ENCODE data around the gene ABCC5.

DNA sequence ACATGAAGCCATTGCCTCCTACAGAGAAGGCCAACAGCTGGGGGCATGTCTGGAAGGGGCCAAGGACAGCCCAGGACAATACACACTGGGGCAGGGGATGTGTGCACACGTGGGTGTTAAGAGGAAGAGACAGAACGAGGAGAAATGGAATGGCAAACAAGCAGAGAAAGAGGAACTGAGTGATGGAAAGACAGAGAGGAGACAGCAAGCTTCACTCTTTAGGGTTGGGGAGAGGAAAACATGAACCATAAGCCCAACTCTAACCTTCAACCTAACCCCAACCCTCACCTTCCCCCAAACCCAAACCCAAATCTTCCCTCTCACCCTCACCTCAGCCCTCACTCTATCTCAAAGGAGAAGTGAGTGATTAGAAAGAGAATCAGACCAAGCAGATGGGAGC, 121.1 kb downstream of the ABCC5 start:
- no peak for TF ChIP-seq YY1 (IDR thresholded peaks at IDR 0.05; ENCODE audit: insufficient read depth, insufficient read length)
- TF ChIP-seq SUZ12 (IDR thresholded peaks at IDR 0.05; ENCODE audit: extremely low read depth, insufficient read depth, insufficient read length), result no peak

Measured in NT2/D1 (cell line).